HepG2 (cell line): ENCODE data around the gene STUB1. TPM values are rescaled to one million over a fixed set of nuclear protein-coding genes. Genes with fewer than 3 reads are reported as not detected.
A peak's percentile ranks its signal among the peaks of the same experiment; 100 is the strongest.

Source experiments
- MNT ChIP-seq: fragments of 450-650 bp; IDR thresholded peaks from 2 replicates; pipeline ENCODE4 v1.6.1; 2016
- PHF8 ChIP-seq: sonication (generic); formaldehyde crosslinking; IDR thresholded peaks from 2 replicates; pipeline ENCODE4 v1.5.0; 2020; ENCODE audit warnings: missing genetic modification reagents
- PREB ChIP-seq: sonication (generic); formaldehyde crosslinking; IDR thresholded peaks from 2 replicates; pipeline ENCODE4 v1.4.0; 2020; ENCODE audit warnings: missing genetic modification reagents
- SMYD3 ChIP-seq: sonication (generic); formaldehyde crosslinking; IDR thresholded peaks from 2 replicates; pipeline ENCODE4 v1.8.1; 2023; ENCODE audit warnings: mild to moderate bottlenecking, missing genetic modification reagents
- TFDP1 ChIP-seq: IDR thresholded peaks from 2 replicates; pipeline ENCODE4 v1.6.1; 2016; ENCODE audit warnings: missing compliant biosample characterization, missing genetic modification reagents, borderline replicate concordance
- THAP8 ChIP-seq: sonication (generic); formaldehyde crosslinking; IDR thresholded peaks from 2 replicates; pipeline ENCODE4 v1.5.1; 2020; ENCODE audit warnings: missing genetic modification reagents, mild to moderate bottlenecking, borderline replicate concordance
- ZC3H4 ChIP-seq: sonication (generic); formaldehyde crosslinking; IDR thresholded peaks from 2 replicates; pipeline ENCODE4 v1.4.0; 2020; ENCODE audit warnings: missing genetic modification reagents, borderline replicate concordance
- ZFP41 ChIP-seq: sonication (generic); formaldehyde crosslinking; IDR thresholded peaks from 2 replicates; pipeline ENCODE4 v1.4.0; 2020; ENCODE audit warnings: mild to moderate bottlenecking, missing genetic modification reagents, borderline replicate concordance
- ZNF34 ChIP-seq: sonication (generic); formaldehyde crosslinking; IDR thresholded peaks from 2 replicates; pipeline ENCODE4 v1.4.0; 2020; ENCODE audit warnings: mild to moderate bottlenecking, missing genetic modification reagents, borderline replicate concordance
- ZNF354B ChIP-seq: sonication (generic); formaldehyde crosslinking; IDR thresholded peaks from 2 replicates; pipeline ENCODE4 v1.8.0; 2022; ENCODE audit warnings: mild to moderate bottlenecking, missing genetic modification reagents
- polyA plus RNA-seq, 8 experiments: library from polyadenylated mRNA; depleted of rRNA in 3 of 8; stranded (reverse) in 7 of 8; unstranded in 1 of 8; fragments of >200 nt; fragmentation: Illumina TruSeq in 4 of 8; extraction: Trizol in 4 of 8; gene quantifications; 2 replicates each; pipeline versions ENCODE4 v1.2.1 to v1.2.3, GENCODE V29; 2011 to 2016; ENCODE audit warnings: low read depth in 4 of 8, missing spikeins in 1 of 8, mixed read lengths in 1 of 8; ENCODE audit not compliant: insufficient read depth in 1 of 8
- total RNA-seq, 5 experiments: library from RNA; depleted of rRNA; stranded (reverse); fragments of >200 nt; fragmentation: Illumina TruSeq; extraction: Trizol; gene quantifications; 2 replicates each; pipeline ENCODE4 v1.2.3, GENCODE V29; 2016; ENCODE audit warnings: low read depth in 1 of 5
- TF ChIP-seq, protein P1 (sequence below): sonication (generic); formaldehyde crosslinking; IDR thresholded peaks from 2 replicates; pipeline ENCODE4 v1.5.0; 2020; ENCODE audit warnings: mild to moderate bottlenecking, missing genetic modification reagents, borderline replicate concordance
- TF ChIP-seq, protein P2 (sequence below): sonication (generic); formaldehyde crosslinking; IDR thresholded peaks from 2 replicates; pipeline ENCODE4 v1.5.1; 2020; ENCODE audit warnings: missing genetic modification reagents, mild to moderate bottlenecking, borderline replicate concordance

Gene STUB1
- total and polyA plus RNA-seq, 2 of the 13 experiments (the other 11 are each of a cell fraction or from before 2014, with no cell fraction given) = 52.9 to 78.2 TPM

DNA sequence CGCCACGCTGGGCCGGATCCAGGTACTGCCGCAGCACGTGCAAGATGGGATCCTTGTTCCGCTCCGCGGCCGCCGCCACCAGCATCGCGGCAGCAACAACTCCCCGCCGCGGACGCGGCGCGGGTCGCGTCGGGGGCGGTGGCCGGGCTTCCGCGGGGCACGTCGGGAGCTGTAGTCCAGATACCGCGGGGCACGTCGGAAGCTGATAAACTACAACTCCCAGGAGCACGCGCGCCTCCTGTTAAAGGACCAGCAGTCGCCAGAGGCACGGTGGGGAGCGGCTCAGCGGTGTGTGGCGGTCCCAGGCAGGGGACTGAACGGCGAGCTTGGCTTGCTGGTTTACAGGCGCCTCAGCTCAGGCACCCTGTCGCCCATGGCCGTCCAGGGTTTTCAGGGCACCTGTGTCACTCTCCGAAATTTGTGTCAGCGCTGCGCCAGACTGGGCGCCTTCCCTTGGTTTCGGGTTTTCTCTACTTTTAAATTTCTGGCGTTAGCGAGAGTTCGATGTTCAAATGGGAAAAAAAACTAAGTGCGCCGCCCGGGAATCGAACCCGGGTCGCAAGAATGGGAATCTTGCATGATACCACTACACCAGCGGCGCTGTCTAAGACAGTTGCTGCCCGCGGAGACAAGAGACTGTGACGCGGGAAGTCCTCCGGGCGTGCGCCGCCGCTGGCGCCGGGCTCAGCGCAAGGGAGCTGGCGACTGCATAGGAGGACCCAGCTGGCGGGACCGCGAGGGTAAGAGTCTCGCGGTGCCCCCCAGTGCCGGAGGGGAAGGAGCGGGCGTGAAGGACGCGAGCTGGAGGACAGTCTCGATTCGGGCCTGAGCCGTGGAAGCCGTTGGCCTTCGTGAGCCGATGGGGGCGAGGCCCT lies 43.8 kb upstream of the STUB1 start, which contains the start of gene METTL26 (continued):
- TF ChIP-seq, protein P1, sequence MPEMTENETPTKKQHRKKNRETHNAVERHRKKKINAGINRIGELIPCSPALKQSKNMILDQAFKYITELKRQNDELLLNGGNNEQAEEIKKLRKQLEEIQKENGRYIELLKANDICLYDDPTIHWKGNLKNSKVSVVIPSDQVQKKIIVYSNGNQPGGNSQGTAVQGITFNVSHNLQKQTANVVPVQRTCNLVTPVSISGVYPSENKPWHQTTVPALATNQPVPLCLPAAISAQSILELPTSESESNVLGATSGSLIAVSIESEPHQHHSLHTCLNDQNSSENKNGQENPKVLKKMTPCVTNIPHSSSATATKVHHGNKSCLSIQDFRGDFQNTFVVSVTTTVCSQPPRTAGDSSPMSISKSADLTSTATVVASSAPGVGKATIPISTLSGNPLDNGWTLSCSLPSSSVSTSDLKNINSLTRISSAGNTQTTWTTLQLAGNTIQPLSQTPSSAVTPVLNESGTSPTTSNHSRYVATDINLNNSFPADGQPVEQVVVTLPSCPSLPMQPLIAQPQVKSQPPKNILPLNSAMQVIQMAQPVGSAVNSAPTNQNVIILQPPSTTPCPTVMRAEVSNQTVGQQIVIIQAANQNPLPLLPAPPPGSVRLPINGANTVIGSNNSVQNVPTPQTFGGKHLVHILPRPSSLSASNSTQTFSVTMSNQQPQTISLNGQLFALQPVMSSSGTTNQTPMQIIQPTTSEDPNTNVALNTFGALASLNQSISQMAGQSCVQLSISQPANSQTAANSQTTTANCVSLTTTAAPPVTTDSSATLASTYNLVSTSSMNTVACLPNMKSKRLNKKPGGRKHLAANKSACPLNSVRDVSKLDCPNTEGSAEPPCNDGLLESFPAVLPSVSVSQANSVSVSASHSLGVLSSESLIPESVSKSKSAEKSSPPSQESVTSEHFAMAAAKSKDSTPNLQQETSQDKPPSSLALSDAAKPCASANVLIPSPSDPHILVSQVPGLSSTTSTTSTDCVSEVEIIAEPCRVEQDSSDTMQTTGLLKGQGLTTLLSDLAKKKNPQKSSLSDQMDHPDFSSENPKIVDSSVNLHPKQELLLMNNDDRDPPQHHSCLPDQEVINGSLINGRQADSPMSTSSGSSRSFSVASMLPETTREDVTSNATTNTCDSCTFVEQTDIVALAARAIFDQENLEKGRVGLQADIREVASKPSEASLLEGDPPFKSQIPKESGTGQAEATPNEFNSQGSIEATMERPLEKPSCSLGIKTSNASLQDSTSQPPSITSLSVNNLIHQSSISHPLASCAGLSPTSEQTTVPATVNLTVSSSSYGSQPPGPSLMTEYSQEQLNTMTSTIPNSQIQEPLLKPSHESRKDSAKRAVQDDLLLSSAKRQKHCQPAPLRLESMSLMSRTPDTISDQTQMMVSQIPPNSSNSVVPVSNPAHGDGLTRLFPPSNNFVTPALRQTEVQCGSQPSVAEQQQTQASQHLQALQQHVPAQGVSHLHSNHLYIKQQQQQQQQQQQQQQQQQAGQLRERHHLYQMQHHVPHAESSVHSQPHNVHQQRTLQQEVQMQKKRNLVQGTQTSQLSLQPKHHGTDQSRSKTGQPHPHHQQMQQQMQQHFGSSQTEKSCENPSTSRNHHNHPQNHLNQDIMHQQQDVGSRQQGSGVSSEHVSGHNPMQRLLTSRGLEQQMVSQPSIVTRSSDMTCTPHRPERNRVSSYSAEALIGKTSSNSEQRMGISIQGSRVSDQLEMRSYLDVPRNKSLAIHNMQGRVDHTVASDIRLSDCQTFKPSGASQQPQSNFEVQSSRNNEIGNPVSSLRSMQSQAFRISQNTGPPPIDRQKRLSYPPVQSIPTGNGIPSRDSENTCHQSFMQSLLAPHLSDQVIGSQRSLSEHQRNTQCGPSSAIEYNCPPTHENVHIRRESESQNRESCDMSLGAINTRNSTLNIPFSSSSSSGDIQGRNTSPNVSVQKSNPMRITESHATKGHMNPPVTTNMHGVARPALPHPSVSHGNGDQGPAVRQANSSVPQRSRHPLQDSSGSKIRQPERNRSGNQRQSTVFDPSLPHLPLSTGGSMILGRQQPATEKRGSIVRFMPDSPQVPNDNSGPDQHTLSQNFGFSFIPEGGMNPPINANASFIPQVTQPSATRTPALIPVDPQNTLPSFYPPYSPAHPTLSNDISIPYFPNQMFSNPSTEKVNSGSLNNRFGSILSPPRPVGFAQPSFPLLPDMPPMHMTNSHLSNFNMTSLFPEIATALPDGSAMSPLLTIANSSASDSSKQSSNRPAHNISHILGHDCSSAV (CRISPR knock-in tag) = no peak
- TF ChIP-seq SMYD3 (CRISPR knock-in tag) (peak; percentile 30; the same call in 1 of the 2 replicates), ZNF34 (CRISPR knock-in tag) (peak; percentile 72; the same call in 1 of the 2 replicates), ZNF354B (peak; percentile 52; the same call in 1 of the 2 replicates), PHF8 (CRISPR knock-in tag) (peak; percentile 70), PREB (CRISPR knock-in tag) (no peak), ZC3H4 (CRISPR knock-in tag) (no peak), MNT (peak; percentile 80), ZFP41 (CRISPR knock-in tag) (no peak), TFDP1 (peak; percentile 87), THAP8 (CRISPR knock-in tag) (peak; percentile 38; the same call in 1 of the 2 replicates)
- TF ChIP-seq, protein P2, sequence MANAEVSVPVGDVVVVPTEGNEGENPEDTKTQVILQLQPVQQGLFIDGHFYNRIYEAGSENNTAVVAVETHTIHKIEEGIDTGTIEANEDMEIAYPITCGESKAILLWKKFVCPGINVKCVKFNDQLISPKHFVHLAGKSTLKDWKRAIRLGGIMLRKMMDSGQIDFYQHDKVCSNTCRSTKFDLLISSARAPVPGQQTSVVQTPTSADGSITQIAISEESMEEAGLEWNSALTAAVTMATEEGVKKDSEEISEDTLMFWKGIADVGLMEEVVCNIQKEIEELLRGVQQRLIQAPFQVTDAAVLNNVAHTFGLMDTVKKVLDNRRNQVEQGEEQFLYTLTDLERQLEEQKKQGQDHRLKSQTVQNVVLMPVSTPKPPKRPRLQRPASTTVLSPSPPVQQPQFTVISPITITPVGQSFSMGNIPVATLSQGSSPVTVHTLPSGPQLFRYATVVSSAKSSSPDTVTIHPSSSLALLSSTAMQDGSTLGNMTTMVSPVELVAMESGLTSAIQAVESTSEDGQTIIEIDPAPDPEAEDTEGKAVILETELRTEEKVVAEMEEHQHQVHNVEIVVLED (CRISPR knock-in tag) = peak; percentile 97
